ENCODE results near the gene ZCCHC7. TPM values are rescaled to one million over a fixed set of nuclear protein-coding genes. Genes with fewer than 3 reads are reported as not detected.

ZCCHC7 gene
- 22.3 and 23.7 TPM in 2 replicates for total RNA-seq

DNA sequence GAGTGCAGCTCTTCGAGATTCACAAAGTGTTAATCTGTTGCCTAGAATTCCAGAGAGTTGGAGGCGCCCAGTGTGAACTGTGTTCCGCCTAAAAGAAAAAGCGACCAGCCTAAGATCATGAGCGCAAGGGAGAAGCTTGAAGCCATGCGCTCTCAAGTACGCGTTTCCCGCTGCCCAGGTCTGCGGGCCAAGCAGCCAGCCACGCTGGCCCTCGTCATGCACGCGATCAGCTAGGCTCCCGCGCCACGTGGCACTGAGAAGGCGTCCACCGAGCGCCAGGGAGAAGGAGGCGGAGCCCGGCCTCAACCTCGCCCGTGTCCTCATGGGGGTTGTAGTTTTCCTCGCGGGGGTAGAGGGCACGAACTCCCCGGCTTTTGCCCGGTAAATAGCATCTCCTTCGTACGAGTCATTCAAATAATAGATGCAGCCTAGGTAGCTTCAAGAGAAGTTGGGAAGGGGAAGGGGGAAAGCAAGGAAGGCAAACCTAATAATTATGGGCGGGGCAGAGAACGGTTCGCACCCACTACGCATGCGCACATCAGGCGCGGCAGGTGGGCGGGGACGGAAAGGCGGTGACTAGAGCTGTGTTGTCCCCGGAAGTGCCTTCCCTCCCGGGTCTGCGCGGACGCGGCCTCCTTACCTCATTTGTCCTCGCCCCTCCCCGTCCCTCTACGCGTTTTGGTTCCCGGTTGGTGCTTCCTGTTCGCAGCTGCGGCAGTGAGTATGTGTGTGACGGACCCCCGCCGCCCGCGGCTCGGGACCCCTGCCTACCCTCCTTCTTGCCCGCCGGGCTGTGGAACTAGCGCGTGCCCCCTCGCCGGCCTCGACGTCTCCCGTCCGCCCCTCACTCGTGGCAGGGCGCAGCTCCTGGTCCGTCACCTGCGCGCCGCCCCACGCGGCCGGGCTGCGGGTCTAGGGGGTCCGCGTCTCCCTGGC lies at the start of gene ZCCHC7:
TSS of gene ZCCHC7 (plus strand) at position 668 of the 936 bp plus-strand sequence.

Other genes with a start within 250 kb of the ZCCHC7 start
- gene PAX5, start 86.3 kb upstream of the ZCCHC7 start, total RNA-seq: not detected in 2 replicates